ENCODE results near the gene DPM2. TPM values are rescaled to one million over a fixed set of nuclear protein-coding genes. Genes with fewer than 3 reads are reported as not detected.

DPM2 gene
- total and polyA plus RNA-seq, 4 donors = 20.5 to 51.3 (median 50.9) TPM

GRCh38 chr9:127953768-127954505, 16.3 kb upstream of the DPM2 start:
- Histone ChIP-seq H3K36me3 (ENCODE audit: control insufficient read depth in 4 of 4, insufficient read depth in 4 of 4, low read length in 4 of 4) (no peaks in the 10 kb centered on the region), H3K4me3 (no peak overlapping the region), H3K9ac (ENCODE audit: insufficient read depth in 1 of 2, low read length in 2 of 2) (no peak overlapping the region), H3K27me3 (ENCODE audit: control insufficient read depth in 3 of 3, insufficient read depth in 3 of 3, low read length in 2 of 3) (no peaks in the 10 kb centered on the region), H3K9me3 (ENCODE audit: control insufficient read depth in 4 of 4, insufficient read depth in 3 of 4, low read length in 3 of 4) (no peaks in the 10 kb centered on the region), H3K27ac (ENCODE audit: low read depth in 1 of 2, low read length in 1 of 2) (peak overlapping the region; percentile 24 to 44), H3K4me1 (ENCODE audit: control insufficient read depth in 5 of 5, insufficient read depth in 5 of 5, low read length in 5 of 5) (peaks cover 0 to 9% (median 4%) of the 10 kb centered on the region in 5 donors)
- 89 to 93% methylated on average over 17 of the region's 17 CpGs for WGBS, 2 donors
- TF ChIP-seq, protein P1, sequence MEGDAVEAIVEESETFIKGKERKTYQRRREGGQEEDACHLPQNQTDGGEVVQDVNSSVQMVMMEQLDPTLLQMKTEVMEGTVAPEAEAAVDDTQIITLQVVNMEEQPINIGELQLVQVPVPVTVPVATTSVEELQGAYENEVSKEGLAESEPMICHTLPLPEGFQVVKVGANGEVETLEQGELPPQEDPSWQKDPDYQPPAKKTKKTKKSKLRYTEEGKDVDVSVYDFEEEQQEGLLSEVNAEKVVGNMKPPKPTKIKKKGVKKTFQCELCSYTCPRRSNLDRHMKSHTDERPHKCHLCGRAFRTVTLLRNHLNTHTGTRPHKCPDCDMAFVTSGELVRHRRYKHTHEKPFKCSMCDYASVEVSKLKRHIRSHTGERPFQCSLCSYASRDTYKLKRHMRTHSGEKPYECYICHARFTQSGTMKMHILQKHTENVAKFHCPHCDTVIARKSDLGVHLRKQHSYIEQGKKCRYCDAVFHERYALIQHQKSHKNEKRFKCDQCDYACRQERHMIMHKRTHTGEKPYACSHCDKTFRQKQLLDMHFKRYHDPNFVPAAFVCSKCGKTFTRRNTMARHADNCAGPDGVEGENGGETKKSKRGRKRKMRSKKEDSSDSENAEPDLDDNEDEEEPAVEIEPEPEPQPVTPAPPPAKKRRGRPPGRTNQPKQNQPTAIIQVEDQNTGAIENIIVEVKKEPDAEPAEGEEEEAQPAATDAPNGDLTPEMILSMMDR (IDR thresholded peaks at IDR 0.05; ENCODE audit: control extremely low read depth, extremely low read depth) = no peak
- DNase-seq (no peak), ATAC-seq (ENCODE audit: insufficient read depth, low FRiP score) (no peak)

DNA sequence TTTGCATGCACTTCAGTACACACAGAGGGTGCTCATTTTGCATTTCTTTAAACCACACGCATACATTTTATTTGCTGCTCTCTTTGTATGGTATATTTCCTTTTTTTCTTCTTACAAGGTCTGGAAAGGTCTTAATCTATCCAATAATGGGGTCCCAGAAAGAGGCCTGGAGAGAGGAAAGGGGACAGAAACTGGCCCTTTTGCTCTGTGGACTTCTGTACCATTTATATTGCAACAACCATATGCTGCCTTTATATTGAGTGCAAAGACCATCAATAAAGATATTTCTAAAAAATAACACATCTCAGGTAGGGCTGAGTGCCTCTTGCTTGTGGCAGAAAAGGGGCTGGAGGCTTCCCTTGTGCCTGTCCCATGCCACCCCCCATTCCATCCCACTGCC, 15.5 kb upstream of the DPM2 start:
- peaks cover 0 to 9% (median 4%) of the 10 kb centered on the region in 5 donors for H3K4me1 ChIP-seq (ENCODE audit: control insufficient read depth in 5 of 5, insufficient read depth in 5 of 5, low read length in 5 of 5)
- 94 to 100% methylated on average over 1 of the region's 1 CpG for WGBS, 2 donors
- no peaks in the 10 kb centered on the region for H3K9me3 ChIP-seq (ENCODE audit: control insufficient read depth in 4 of 4, insufficient read depth in 3 of 4, low read length in 3 of 4)
- no peak overlapping the region for H3K27ac ChIP-seq (ENCODE audit: low read depth in 1 of 2, low read length in 1 of 2)
- no peak overlapping the region for H3K9ac ChIP-seq (ENCODE audit: insufficient read depth in 1 of 2, low read length in 2 of 2)
- TF ChIP-seq, protein P1 (IDR thresholded peaks at IDR 0.05; ENCODE audit: control extremely low read depth, extremely low read depth) = no peak
- no peak overlapping the region for H3K4me3 ChIP-seq
- no peak for ATAC-seq (ENCODE audit: insufficient read depth, low FRiP score)
- DNase-seq = no peak
- no peaks in the 10 kb centered on the region for H3K27me3 ChIP-seq (ENCODE audit: control insufficient read depth in 3 of 3, insufficient read depth in 3 of 3, low read length in 2 of 3)
- no peaks in the 10 kb centered on the region for H3K36me3 ChIP-seq (ENCODE audit: control insufficient read depth in 4 of 4, insufficient read depth in 4 of 4, low read length in 4 of 4)

DNA sequence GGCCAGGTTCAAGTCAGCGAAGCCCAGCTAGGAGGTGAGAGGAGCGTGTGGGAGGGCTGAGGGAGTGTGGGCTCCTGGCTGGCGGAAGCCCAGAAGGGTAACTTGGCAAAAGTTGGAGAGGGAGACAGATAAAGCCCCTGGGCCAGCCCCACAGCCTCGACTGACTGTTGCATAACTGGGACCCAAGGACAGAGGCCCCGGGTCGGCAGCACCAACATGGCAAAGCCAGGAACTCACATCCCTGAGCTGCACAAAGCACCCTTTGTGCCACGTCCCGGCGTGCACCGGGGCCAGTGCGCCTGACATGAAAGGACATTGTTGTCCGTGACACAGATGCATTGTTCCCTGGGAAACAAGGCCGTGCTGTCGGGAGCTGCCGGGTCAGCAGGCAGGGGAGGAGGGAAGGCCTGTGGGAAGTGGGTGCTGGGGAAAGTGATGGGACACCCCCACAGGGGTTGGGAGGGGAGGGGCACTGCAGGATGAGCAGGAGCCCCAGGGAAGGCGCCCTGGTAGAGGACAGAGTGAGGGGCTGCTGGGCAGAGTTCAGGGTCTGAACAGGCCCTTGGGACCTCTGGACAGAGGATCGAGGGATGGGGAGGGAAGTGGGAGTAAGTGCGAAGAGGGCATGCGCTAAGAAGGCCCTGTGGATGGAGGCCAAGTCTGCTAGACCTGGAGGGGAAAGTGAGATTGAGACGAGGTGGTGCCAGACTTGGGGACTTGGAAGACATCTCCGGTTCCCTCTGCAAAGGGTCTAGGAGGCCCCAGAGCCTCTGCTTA, 13.0 kb upstream of the DPM2 start:
- no peak overlapping the region for H3K4me3 ChIP-seq
- no peaks in the 10 kb centered on the region for H3K9me3 ChIP-seq (ENCODE audit: control insufficient read depth in 4 of 4, insufficient read depth in 3 of 4, low read length in 3 of 4)
- H3K9ac ChIP-seq (ENCODE audit: insufficient read depth in 1 of 2, low read length in 2 of 2) = no peak overlapping the region
- TF ChIP-seq, protein P1 (IDR thresholded peaks at IDR 0.05; ENCODE audit: control extremely low read depth, extremely low read depth) = no peak
- peaks cover 0 to 12% (median 5%) of the 10 kb centered on the region in 4 donors for H3K36me3 ChIP-seq (ENCODE audit: control insufficient read depth in 4 of 4, insufficient read depth in 4 of 4, low read length in 4 of 4)
- ATAC-seq (ENCODE audit: insufficient read depth, low FRiP score) (no peak), DNase-seq (peak in 2 of 3 donors; percentile 65 to 67)
- H3K27ac ChIP-seq (ENCODE audit: low read depth in 1 of 2, low read length in 1 of 2) = peak overlapping the region in 1 of 2 donors; percentile 84
- WGBS, 2 donors = 79 to 80% methylated on average over 21 of the region's 21 CpGs
- no peaks in the 10 kb centered on the region for H3K27me3 ChIP-seq (ENCODE audit: control insufficient read depth in 3 of 3, insufficient read depth in 3 of 3, low read length in 2 of 3)
- peaks cover 0 to 21% (median 4%) of the 10 kb centered on the region in 5 donors for H3K4me1 ChIP-seq (ENCODE audit: control insufficient read depth in 5 of 5, insufficient read depth in 5 of 5, low read length in 5 of 5)
